ENCODE results near the gene DHDDS.
"Not testable (repeated sequence)": the region's sequence is repeated elsewhere in the genome, so short reads cannot be mapped to it uniquely, and the experiment has no call there.

The DHDDS gene, protein sequence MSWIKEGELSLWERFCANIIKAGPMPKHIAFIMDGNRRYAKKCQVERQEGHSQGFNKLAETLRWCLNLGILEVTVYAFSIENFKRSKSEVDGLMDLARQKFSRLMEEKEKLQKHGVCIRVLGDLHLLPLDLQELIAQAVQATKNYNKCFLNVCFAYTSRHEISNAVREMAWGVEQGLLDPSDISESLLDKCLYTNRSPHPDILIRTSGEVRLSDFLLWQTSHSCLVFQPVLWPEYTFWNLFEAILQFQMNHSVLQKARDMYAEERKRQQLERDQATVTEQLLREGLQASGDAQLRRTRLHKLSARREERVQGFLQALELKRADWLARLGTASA

DNA sequence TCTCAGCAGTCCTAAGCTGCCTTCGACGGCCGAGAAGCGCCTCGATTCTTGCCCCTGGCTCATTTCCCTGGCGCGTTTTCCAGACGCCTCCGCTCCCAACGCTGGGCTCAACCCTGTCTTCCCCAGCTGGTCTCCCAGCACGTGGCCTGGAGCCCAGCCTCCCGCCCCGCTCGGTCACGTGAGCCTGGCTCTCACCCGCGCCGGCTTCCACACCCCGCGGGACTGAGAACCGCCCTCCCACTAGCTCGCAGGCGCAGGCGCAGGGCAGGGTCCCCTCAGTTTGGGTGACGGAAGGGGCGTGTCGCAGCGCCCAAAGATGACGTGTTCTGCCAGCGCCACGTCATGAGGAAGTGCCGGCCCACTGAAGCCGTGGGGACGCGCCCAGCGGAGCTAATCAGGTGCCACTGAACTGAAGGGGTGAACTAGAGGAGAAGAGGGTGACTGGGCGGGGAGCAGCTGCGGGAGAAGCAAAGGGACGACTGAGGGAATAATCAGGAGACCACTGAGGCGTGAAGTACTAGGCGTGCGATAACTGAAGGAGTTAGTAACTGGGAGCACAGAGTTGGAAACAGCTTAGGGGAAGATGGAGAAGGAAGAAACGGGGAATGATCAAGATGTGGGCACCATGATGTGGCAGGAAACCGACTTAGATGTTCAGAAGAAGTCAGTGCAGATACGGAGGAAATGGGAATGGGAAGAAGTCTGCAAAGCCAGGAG is at the start of gene DHDDS:
Gene DHDDS (plus strand): TSS at position 343 of the 717 bp plus-strand sequence. CDS start 625 bp downstream, outside the sequence.
- peak; percentile 94 for DNase-seq

DNA sequence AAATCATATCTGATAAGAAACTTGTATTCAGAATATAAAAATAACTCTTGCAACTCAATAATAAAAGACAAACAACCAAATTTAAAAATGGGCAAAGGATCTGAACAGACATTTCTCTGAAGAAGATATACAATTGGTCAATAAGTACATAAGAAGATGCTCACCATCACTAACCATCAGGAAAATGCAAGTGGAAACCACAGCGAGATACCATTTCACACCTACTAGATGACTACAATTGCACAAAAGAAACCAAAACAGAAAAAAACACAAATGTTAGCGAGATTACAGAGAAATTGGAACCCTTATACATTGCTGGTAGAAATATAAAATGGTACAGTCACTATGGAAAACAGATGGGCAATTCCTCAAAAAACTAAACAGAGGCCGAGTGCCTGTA is 48.0 kb upstream of the DHDDS start:
- no peak for DNase-seq

DNA sequence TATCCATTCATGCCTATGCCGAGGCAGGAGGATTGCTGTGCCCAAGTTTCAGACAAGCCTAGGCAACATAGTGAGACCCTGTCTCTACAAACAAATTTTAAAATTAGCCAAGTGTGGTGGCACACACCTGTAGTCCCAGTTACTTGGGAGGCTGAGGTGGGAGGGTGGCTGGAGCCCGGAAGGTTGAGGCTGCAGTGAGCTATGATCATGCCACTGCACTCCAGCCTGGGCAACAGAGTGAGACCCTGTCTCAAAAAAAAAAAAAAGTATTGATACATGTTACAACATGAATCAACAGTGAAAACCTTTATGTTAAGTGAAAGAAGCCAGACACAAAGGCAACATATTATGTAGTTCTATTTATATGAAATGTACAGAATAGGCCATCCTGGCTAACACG is 47.1 kb upstream of the DHDDS start:
- not testable (repeated sequence) for DNase-seq

DNA sequence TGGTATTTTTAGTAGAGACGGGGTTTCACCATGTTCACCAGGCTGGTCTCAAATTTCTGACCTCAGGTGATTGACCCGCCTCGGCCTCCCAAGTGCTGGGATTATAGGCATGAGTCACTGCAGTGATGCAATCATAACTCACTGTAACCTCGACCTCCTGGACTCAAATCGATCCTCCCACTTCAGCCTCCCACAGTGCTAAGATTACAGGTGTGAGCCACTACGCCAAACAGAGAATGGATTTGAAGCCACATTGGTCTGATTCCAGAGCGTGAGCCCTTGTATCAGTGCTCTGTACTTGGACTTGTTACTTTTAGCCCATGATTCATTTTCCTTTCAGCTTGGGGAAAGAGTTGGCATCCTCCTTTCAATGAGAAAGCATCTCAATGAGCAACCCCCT is 44.7 kb upstream of the DHDDS start:
- no peak for DNase-seq

DNA sequence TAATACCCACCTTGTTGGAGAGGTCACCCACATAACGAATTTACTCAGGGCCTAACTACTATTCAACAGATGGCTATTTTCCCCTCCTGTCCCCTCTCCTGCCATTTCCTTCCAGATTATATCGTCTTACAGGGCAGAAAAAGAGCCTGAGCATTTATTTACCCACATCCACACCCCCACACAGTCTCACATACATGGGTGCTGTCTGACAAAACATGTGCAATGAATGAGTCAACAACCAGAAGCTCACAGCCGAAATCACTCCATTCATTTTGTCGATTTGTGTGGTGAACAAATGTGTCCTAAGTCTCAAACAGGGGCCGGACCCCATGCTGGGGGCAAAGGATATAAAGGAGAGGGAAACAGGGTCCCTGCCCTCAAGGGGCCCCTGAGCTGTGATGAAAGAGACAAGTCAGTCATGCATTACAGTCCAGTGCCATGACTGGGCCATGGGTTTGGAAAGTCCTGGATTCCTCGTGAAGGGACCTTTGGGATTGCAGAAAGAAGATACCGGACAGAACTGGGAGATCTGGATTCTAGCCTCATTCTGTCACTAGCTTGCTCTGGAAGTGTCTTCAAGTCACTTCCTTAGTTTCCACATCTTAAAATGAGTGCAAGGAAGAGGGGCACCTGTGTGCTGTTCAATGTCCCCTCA is 43.2 kb upstream of the DHDDS start:
- no peak for DNase-seq

DNA sequence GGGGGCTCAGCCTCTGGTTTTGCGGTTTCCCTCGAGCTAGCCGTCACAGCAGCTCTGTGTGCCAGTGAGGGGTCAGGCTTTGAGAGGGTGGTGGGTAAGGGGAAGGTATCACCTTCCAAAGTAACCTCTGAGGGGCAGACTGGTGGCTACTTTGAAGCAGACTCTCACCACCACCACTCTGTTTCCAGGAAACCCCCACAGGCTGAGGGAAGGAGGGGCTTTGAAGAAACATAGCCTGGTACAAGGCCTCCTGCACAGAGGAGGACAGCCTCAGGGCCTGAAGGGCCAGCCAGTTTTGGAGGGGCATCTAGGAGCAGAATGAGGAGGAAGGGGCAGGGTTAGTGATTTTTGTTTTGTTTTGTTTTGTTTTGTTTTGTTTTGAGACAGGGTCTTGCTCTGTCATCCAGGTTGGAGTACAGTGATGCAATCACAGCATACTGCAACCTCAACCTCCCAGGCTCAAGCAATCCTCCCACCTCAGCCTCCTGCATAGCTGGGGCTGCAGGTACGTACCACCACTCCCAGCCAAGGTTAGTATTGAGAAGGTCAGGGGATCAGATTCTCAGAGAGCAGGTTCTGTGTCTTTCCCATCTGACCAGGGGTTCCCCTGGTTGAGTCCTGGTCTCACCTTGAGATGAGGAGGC is 42.4 kb upstream of the DHDDS start:
- DNase-seq = no peak

DNA sequence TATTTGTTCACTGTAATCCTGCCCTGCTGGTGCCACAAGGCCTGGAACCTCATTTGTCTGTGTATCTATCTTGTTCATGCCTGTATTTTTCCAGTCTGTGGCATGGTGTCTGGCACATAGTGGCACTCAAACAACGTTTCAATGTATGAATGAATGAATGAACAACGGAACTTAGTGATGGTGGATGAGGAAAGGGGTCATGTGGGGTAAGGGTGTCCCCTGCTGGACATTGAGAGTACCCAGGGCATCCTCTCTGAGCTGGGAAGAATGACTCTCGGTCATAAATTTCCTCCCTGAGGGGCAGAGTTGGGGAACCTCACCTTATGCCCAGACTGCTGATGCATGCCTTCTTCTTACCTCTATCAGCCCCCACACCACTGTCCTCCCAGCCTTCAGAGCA is 40.7 kb upstream of the DHDDS start:
- DNase-seq = no peak

DNA sequence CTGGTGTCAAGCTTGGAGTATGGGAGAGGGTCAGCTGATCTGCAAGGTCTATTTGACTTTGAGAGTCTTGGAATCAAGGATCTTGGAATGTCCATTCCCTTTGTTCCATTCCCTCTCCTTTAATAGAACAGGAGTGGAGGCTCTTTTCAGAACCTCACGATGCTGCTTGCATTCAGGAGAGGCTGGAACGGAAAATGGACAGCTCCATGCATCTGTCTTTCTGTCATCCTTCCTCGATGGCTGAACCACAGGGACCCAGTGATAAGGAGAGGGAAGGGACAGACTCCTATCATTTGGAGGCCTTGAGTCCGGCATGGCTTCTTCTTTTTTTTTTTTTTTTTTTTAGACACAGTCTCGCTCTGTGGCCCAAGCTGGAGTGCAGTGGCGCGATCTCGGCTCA is 36.4 kb upstream of the DHDDS start:
- no peak for DNase-seq

DNA sequence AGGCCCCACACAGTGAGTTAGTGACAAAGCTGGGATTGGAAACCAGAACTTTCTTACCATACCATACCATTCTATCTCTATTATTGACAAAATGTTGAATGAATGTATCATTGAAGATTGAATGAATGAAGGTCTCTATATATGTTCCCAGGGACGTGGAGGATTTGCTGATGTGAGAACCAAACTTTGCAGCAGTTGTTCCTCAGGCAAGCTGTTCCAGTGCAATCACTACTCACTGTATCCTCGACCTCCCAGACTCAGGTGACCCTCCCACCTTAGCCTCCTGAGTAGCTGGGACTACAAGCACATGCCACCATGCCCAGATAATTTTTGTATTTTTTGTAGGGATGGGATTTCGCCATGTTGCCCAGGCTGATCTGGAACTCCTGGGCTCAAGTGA is 33.1 kb upstream of the DHDDS start:
- no peak for DNase-seq

DNA sequence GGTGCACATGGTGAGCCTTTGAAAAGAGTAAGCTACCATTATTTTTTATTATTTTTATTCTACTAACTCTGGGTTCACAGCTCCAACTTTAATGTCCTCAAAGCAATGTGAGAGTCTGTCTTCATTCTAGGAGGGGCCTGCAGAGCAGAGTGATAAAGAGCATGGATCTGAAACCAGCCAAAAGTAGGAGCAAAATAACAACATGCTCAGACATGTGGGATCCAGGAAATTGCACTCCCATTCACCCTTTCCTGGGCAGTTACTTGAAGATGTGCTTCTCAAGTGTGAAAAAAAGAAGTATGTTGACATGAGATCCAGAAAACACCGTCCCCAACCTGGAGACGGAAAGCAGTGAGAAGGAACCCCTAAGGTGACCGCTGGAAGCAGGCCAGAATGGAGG is 30.2 kb upstream of the DHDDS start:
- no peak for DNase-seq

DNA sequence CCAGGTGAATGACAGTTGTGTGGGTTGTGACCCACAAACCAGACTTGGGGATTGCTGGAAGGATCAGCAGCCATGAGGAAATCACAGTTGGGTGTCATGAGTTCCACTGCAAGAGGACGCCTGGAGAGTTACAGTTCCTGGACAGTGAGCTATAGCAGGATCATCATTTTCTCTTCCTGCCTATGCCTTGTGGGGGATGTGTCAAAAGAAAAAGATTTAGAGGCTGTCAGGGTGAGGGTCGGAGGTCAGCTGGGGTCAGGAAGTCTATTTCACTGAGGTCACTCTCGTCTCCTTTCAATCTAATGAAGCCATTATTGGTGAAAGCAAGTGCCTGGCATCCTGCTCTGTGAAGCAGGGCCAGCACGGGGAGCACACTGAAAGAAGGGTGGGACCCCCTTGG is 28.5 kb upstream of the DHDDS start:
- DNase-seq = no peak

DNA sequence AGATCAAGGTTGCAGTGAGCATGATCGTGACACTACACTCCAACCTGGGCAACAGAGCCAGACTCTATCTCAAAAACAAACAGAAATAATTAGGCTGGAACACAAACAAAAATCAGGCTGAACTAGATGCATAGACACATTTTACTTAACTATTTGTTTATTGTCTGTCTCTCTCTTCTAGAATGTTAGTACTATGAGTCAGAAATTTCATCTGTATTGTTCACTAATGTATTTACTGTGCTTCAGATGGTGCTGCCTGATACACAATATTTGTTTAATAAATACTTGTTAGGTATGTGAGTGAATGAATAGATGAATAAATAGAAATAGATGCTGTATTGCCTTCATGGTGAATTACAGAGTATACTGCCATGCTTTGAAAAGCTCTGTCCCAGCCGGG is 27.5 kb upstream of the DHDDS start:
- DNase-seq = no peak

DNA sequence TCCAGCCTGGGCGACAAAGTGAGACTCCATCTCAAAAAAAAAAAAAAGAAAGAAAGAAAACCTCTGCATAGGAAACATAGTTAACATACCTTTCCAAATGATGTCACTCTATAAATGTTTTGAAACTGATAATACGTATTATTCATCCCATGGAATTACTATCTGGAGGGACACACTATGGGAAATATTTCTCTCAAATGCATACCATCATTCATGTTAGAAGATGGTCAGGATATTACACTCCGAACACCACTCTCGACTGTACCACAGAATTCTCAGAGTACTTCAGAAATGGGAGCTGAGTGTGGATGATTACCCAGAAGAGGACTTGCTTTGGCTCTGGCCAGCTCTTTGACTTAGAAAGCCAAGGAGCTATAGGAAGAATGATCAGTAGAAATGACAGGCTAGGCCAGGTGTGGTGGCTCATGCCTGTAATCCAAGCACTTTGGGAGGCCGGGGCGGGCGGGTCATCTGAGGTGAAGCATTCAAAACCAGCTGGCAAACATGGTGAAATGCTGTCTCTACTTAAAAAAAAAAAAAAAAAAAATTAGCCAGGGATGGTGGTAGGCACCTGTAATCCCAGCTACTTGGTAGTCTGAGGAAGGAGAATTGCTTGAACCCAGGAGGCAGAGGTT is 26.7 kb upstream of the DHDDS start:
- no peak for DNase-seq

DNA sequence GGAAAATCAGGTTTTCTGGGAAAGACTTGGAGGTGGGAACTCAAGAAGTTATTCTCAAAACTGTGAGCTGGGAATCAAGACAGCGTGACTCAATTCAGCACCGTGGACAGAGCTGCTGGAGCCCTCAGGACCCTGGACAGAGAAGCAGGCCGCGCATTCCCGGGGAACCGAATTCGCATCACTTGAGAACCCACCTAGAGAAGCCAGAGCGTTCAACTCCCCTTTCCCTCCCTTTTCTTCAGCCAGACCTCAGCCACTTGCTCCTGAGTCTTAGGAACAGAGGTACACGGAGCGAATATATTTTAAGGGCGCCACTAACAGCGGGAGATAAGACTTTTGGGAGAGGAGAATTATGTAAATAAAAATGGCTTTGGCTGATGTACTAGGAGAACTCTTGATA is 23.5 kb upstream of the DHDDS start:
- no peak for DNase-seq

DNA sequence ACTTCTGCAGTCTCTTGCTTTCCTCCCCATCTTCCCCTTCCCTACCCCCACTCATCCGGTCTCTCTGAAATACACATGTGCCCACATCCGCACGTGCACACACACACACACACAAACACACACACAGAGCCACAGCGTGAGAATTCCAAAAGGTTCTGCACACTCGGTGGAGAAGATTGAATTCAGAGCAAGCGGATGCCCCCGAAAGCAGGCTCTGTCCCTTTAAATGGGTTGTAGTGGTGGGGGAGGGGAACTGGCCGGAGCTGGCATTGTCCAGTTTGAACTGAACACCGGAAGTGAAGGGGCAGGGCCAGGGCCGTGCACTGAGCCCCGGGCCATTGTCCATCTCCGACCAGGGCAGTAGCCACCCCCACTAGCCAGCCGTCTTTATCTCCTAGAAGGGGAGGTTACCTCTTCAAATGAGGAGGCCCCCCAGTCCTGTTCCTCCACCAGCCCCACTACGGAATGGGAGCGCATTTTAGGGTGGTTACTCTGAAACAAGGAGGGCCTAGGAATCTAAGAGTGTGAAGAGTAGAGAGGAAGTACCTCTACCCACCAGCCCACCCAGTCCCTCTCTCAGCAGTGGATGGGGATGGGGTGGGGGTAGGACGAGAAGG is 22.8 kb upstream of the DHDDS start:
- no peak for DNase-seq

DNA sequence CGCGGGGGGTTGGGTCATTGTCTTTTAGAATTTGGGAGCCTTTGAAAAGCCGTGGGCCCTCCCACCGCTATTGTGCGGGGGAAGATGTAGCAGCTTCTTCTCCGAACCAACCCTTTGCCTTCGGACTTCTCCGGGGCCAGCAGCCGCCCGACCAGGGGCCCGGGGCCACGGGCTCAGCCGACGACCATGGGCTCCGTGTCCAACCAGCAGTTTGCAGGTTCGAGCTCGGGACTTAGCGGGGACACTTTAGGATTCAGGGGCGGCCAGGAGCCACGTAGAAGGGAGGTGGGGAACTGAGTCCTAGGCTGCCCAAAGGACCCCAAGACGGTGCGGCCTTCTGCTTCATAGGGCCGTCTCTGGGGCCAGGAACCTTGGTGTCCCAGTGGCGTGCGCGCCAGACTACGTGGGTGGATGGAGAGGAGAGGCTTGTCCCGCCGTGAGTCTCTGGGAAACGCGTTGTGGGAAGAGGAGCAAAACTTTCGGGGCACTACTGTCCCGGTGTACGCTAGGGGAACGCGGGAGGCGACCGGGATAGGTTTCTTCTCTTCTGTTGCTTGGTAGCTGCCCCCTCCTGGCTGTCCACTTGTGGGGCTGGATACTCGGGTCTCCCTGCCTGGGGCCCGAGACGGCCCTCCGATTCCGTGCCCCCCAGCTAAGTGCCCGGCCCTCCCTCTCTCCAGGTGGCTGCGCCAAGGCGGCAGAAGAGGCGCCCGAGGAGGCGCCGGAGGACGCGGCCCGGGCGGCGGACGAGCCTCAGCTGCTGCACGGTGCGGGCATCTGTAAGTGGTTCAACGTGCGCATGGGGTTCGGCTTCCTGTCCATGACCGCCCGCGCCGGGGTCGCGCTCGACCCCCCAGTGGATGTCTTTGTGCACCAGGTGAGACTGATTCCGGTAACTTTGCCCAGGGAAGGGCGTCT is 21.2 kb upstream of the DHDDS start, which contains the start of gene LIN28A:
Gene LIN28A (plus strand): TSS at position 112 of the 918 bp plus-strand sequence. CDS start 75 bp downstream, at position 187.
- no peak for DNase-seq

DNA sequence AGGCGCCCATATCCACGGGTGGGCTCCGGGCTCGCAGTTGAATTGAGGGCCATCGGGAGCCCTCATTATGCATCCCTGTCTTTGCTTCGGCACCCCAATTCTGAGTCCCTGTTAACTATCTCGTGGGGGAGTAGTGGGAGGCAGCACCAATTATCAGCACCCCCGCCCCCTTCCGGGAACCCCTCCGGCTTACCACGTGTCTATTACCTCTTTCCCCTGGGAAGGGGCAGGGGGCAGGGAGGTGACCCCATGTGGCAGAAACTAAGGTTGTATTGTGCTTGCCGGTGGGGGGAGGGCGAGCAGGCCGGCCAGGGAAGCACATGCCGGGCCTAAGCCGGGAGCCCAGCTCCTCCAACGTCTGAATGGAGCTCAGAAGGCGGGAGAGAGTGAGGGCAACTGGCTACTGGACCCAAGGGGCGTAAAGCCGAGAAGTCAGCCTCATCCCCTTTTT is 20.5 kb upstream of the DHDDS start:
- DNase-seq = no peak

DNA sequence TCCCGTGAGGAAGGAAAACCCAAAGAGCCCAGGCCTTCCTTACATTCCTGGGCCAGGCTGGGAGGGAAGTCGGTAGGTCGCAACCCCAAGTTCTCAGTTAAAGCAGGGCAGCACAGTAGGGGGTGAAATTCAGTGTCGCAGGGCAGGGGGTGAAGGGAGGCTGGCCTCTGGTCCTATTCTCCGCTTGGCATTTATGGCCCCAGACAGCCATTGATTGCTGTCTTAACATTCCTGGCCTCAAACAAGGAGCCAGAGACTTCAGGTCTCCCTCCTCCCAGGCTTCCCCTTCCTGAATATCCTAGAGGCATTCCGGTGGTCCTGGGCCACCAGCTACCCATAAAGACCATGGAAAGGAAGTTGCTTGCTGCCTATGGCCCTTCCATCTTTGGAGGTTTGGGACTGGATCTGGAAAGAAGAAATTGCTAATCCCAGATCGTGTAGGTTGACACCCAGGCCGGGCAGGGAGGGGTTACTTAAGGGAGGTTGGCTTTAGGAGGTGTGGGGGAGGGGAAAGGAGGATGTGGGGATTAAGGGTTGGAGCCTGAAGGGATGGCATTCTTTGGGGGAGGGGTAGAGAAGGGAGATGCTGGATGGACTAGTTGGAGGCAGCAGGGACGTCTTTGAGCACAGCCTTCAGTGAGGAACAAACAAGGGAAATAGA is 19.8 kb upstream of the DHDDS start:
- DNase-seq = no peak

DNA sequence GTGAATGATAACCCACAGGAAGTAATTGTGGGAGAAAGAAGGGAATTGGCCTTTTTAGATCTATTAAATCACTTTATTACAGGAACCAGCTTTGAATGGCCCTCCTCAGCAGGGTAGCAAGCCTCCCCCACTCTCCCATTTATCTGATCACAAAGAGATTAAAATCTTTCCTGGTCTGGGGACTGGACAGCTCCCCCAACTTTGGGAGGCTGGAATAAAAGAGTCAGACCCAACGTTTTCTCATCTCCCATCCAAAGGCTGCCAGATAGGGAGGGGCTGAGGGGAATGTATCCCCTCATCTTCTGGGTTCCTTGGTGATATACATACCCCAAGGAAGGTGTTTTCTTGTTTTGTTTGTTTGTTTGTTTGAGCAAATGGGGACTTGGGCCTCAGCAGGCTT is 19.1 kb upstream of the DHDDS start:
- no peak for DNase-seq

DNA sequence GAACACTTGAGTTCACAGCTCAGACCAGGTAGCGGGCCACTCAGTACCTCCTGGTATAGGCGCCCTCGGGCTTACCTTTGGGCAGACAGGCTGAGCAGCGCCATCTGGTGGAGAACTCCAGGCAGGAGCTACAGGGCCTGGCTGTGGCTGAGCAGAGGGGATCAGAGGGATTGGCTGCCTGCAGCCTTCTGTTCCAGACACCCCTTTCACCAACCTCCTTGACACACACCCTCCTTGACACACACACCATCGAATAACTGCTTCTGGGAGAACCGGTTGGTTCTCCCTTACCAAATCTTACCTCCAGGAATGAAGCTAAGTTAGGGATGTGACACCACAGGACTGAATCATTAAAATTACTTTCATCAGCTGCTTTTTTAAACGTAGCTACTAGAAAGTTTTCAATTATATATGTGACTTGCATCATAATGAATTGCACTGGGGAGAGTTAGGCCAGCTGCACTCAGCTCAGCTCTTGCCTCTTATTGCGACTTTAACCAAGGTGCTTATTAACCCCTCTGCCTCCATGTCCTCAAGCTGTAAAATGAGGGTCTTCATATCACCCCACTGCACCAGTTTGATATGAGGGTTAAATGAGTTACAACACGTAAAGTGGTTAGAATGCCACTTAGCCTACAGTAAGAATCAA is 14.9 kb upstream of the DHDDS start:
- DNase-seq = no peak

All from NCI-H1048 (cell line).